Ammon's horn (tissue), 1 donor: ENCODE measurements around the gene OBSCN.

Source experiments
- DNase-seq: peaks from one replicate; pipeline ENCODE4 v3.0.0-alpha.2; 2016; ENCODE audit warnings: low spot score

Gene OBSCN

DNA sequence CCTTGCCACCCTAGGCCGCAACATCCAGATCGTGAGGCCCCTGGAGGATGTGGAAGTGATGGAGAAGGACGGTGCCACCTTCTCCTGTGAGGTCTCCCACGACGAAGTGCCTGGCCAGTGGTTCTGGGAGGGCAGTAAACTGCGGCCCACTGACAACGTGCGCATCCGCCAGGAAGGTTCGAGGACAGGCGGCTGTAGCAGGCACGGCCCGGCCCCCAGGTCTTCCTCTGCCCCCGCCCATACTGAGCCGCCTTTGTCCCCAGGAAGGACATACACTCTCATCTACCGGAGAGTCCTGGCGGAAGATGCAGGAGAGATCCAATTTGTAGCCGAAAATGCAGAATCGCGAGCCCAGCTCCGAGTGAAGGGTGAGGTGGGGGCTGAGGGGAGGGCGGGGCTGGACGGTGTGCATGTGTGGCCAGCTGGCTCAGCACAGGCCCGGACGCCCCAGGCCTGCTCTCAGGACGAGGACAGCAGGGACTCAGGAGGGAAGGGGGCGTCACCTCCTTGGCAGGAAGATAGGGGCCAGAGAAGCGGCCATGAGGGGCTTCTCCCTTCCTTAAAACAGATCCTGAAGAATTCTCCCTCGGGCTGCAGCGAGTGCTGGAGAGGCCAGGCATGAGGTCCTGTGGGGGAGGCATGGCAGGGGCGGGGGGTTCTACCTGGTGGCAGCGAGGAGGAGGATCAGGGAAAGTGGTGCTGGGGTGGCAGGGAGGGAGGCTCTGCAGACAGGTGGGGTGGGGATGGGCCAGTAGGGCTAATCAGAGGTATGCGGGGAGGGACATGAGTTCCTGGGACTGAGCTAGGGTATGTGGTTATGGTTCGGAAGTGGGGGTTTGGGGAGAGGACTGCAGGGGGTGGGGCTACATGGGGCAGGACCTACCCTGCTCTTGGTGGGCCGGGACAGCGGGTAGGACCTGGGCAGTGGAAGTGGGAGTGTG, 69.9 kb downstream of the OBSCN start:
- no peak for DNase-seq

DNA sequence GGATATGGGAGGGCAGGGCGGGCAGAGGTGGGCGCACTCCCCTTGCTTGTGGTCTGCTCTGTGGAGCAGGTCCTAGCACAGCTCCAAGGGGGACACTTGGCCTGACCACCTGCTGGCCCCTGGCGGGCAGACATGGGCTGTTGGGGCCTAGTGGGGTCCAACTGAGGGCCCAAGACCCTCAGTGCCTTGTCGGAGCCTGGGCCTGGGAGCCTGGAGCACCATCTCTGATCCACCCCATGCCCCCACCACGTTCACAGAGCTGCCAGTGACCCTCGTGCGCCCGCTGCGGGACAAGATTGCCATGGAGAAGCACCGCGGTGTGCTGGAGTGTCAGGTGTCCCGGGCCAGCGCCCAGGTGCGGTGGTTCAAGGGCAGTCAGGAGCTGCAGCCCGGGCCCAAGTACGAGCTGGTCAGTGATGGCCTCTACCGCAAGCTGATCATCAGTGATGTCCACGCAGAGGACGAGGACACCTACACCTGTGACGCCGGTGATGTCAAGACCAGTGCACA, 70.6 kb downstream of the OBSCN start:
- DNase-seq: no peak

DNA sequence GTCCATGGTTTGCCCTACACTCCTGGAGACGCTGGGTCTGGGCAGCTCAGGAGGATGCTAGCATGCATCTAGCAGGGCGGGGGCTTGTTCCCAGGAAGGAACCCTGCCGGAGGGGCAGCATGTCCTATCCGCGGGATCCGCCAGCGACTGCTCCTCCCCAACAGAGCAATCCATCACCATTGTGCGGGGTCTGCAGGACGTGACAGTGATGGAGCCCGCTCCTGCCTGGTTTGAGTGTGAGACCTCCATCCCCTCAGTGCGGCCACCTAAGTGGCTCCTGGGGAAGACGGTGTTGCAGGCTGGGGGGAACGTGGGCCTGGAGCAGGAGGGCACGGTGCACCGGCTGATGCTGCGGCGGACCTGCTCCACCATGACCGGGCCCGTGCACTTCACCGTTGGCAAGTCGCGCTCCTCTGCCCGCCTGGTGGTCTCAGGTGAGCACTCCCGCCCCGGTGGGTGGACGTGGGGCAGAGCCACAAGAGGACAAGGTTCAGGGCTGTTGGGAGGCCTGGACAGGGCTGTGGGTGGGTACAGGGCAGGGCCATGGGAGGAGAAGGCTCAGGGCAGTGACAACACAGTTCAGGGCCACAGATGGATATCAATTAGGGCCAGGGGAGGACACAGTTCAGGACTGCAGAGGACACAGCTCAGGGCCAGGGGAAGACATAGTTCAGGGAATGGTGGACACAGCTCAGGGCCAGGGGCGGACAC, 71.3 kb downstream of the OBSCN start:
- no peak for DNase-seq

DNA sequence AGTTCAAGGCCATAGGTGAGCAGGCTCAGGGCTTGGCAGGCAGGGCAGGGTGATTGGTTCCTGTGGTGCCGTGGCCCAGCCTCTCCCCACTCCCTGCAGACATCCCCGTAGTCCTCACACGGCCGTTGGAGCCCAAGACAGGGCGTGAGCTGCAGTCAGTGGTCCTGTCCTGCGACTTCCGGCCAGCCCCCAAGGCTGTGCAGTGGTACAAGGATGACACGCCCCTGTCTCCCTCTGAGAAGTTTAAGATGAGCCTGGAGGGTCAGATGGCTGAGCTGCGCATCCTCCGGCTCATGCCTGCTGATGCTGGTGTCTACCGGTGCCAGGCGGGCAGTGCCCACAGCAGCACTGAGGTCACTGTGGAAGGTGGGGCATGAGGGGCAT, 71.9 kb downstream of the OBSCN start:
- no peak for DNase-seq

DNA sequence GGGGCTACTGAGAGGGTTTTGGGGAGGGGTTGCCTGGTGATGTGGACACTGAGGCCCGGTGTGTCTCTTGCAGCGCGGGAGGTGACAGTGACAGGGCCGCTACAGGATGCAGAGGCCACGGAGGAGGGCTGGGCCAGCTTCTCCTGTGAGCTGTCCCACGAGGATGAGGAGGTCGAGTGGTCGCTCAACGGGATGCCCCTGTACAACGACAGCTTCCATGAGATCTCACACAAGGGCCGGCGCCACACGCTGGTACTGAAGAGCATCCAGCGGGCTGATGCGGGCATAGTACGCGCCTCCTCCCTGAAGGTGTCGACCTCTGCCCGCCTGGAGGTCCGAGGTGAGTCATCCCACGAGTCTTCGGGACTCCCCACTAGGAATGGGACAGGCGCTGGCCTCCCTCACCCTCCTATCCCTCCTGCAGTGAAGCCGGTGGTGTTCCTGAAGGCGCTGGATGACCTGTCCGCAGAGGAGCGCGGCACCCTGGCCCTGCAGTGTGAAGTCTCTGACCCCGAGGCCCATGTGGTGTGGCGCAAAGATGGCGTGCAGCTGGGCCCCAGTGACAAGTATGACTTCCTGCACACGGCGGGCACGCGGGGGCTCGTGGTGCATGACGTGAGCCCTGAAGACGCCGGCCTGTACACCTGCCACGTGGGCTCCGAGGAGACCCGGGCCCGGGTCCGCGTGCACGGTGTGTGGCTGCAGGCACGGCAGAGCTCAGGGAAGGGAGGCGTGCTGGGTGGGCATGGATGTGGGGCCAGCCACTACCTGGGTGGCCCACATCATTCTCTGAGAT, 72.5 kb downstream of the OBSCN start:
- no peak for DNase-seq

DNA sequence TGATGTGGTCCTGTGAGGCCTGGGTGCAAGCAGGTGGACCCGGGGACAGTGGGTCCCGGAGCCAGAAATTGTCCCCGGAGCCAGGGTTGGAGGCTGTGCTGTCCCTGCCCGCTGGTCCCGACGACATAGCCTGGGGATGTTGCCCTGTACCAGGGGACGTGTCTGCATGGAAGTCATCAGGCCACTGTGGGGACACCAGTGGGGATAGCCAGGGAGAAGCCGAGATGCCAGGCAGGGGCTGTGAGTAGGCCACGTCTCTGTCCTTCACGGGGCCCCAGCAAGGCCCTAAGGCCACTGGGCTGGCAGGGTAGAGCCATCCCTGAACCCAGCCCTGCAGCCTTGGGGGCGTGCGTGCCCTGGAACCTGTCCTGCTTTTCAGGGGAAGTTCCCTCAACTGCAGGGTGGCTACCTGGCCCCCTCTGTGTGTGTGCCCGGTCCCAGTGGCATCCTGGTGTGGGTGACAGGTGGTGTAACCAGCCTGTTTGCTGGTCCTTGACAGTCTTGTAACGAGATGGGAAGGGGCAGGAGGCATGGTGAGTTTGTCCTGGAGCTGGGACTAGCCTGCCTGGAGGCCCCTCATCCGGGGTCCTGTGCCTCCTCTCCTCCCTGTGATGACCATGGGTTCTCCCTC, 73.2 kb downstream of the OBSCN start:
- no peak for DNase-seq

DNA sequence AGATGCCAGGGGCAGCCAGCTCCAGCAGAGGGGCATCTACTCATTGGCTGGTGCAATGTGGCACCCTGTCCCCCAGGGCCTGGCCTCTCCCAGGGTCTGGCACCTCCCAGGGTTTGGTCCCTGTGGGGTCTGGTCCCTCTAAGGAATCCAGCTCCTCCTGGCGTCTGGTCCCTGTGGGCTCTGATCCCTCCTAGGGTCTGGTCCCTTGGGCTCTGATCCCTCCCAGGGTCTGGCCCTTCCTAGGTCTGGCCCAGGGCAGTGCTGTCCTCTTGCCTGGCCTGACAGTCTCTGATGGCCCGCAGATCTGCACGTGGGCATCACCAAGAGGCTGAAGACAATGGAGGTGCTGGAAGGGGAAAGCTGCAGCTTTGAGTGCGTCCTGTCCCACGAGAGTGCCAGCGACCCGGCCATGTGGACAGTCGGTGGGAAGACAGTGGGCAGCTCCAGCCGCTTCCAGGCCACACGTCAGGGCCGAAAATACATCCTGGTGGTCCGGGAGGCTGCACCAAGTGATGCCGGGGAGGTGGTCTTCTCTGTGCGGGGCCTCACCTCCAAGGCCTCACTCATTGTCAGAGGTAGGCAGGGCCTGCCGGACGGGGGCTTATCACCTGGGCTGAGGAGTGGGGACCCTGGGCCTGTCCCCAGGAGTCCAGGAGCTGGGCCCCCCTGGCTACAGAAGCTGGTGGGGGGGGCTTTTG, 73.9 kb downstream of the OBSCN start:
- no peak for DNase-seq

DNA sequence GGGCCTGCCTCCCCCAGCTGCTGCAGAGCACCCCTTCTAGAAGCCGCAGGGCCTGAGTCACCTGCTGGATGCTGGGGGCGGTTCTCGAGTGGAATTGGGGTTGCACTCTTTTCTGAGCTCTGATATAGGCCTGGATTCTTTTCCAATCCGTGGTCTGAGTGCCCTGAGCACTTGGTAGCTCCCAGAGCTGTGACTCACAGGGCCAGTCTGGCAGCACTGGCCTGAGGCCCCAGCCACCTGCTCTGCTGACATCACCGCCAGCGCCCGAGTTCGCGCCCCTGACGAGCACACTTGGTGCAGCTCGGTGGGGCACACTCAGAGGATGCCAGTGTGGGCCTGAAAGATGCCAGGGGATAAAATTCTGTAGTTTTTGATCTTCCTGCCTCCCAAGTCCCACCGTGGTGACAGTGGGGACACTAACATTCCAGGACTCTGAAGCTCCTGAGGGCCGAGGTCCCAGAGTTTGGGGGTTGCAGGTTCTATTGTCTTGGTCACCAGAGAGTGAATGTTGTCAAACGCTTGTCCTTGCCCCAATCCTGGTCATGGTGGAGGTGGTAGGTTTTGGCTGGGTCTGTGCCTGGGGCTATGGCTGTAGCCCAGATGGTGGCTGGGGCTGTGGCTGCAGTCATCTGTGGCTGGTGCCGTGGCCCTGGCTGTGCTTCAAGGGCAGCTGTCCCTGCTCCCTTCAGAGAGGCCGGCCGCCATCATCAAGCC, 74.6 kb downstream of the OBSCN start:
- no peak for DNase-seq

DNA sequence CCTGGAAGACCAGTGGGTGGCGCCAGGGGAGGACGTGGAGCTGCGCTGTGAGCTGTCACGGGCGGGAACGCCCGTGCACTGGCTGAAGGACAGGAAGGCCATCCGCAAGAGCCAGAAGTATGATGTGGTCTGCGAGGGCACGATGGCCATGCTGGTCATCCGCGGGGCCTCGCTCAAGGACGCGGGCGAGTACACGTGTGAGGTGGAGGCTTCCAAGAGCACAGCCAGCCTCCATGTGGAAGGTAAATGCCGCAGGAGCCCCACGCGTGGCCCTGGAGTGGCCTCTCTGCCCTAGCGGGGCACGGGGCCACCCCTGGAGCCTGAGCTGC, 75.2 kb downstream of the OBSCN start:
- DNase-seq: no peak

DNA sequence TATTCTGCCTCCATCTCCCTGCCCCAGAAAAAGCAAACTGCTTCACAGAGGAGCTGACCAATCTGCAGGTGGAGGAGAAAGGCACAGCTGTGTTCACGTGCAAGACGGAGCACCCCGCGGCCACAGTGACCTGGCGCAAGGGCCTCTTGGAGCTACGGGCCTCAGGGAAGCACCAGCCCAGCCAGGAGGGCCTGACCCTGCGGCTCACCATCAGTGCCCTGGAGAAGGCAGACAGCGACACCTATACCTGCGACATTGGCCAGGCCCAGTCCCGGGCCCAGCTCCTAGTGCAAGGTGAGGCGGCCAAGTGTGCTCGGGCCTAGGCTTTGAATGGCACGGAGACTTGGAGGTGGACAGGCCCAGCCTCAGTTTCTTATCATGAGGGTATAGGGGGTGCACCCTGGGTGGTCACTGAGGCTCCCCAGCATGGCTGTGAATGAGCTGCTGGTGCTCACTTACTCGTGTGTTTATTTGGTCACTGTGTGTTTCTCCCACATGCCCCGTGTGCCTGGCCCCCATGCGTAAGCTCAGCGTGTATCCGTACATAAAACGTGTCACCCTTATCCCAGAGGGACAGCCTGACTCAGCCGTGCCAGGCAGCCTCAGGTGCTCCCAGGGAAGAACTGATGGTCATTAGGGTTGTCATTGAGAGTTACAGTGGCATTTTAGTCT, 75.8 kb downstream of the OBSCN start:
- no peak for DNase-seq

DNA sequence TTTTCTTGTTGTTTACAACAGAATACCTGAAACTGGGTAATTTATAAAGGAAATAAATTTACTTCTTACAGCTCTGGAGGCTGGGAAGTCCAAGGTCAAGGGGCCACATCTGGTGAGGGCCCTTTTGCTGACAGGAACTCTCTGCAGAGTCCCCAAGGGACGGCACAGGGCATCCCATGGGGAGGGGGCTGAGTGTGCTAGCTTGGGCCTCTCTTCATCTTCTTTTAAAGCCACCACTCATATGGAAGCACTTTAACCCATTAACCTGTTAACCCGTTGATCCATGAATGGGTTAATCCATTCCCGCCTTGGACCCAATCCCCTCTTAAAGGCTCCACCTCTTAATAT, 76.3 kb downstream of the OBSCN start:
- no peak for DNase-seq

DNA sequence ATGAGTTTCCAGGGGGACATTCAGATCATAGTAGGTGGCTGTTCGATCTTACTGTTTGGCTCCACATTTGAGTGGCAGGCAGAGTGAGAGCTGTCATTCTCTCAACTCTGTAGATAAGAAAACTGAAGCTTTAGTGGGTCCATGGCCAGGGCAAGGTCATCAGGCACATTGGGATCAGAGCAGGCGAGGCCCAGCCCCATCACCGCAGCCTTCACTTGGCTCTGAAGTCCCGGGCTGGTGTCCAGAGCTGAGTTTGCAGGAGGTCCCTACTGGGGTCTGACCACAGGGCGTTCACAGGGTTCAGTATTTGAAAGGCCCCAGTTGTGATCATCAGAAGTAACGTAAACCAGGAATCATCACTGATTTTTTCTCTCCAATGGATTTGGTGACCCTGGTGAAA, 76.7 kb downstream of the OBSCN start:
- no peak for DNase-seq

DNA sequence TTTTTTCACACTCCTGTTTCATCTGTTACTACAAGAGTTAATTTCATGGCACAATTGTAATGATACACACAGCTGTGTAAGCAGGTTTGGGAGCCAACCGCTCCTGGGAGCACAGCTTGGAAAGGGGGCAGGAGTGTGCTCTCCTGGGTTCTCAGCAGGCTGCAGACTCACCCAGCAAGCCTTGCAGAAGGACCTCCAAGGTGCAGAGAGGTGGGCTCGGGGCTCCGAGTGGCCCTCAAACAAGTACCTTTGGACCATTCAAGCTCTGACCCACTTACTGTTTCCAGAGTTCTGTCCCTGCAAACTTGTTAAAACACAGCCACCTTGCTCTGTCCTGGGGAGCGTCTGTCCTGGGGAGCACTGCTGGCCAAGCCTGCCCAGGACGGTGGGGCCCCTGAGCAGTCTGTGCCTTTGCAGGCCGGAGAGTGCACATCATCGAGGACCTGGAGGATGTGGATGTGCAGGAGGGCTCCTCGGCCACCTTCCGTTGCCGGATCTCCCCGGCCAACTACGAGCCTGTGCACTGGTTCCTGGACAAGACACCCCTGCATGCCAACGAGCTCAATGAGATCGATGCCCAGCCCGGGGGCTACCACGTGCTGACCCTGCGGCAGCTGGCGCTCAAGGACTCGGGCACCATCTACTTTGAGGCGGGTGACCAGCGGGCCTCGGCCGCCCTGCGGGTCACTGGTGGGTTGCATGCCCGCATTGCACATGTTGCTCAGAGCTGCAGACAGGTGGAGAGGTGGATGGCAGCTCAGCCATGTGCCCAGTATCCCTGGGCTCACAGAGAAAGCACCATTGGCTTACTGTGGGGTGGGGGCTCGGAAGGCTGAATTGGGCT, 78.0 kb downstream of the OBSCN start:
- DNase-seq: no peak

DNA sequence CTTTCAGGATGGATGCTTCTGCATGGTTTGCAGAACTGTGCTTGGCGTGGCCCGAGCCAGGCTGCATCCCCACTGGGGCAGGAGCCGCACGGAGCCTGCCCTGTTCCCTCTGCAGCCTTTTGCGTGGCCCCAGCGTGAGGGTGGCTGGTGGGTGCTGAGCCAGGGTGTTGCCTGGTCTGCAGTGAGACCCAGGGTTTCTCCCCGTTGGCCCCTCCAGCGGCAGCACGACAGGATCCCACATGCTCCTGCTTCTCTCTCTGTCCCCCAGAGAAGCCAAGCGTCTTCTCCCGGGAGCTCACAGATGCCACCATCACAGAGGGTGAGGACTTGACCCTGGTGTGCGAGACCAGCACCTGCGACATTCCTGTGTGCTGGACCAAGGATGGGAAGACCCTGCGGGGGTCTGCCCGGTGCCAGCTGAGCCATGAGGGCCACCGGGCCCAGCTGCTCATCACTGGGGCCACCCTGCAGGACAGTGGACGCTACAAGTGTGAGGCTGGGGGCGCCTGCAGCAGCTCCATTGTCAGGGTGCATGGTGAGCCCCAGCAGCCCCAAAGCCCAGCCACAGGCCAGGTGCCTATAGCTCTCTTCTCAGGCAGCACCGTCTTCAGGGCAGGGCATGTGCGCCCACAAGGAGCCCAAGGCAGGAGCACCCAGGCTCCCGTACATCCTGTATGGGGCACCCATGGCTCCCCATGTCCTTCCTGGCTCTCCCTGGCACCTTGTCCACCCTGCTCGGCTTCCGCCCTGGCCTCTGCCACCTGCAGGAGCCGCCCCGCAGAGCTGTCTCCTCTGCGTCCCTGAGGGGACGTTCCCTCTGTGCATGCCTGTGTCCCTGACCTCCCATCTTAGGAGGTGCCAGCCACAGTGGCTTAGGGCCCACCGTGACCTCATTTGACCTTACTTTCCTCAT, 78.9 kb downstream of the OBSCN start:
- DNase-seq: no peak

DNA sequence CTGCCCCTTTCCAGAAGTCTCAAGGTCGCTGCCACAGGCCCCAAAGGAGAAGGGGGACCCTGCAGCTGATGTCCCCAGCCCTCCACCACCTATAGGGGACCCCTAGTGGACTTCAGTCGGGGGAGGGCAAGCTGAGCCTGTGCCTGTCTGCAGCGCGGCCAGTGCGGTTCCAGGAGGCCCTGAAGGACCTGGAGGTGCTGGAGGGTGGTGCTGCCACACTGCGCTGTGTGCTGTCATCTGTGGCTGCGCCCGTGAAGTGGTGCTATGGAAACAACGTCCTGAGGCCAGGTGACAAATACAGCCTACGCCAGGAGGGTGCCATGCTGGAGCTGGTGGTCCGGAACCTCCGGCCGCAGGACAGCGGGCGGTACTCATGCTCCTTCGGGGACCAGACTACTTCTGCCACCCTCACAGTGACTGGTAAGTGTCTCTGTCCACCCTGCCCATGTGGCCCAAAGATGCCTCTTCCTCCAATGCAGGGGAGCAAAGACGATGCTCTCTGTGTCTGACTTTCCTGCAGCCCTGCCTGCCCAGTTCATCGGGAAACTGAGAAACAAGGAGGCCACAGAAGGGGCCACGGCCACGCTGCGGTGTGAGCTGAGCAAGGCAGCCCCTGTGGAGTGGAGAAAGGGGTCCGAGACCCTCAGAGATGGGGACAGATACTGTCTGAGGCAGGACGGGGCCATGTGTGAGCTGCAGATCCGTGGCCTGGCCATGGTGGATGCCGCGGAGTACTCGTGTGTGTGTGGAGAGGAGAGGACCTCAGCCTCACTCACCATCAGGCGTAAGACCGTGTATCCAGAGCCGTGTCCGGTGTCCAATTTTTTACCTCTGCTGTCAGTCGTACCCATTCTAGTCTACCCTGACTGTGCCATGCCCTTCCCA, 79.9 kb downstream of the OBSCN start:
- DNase-seq: no peak

DNA sequence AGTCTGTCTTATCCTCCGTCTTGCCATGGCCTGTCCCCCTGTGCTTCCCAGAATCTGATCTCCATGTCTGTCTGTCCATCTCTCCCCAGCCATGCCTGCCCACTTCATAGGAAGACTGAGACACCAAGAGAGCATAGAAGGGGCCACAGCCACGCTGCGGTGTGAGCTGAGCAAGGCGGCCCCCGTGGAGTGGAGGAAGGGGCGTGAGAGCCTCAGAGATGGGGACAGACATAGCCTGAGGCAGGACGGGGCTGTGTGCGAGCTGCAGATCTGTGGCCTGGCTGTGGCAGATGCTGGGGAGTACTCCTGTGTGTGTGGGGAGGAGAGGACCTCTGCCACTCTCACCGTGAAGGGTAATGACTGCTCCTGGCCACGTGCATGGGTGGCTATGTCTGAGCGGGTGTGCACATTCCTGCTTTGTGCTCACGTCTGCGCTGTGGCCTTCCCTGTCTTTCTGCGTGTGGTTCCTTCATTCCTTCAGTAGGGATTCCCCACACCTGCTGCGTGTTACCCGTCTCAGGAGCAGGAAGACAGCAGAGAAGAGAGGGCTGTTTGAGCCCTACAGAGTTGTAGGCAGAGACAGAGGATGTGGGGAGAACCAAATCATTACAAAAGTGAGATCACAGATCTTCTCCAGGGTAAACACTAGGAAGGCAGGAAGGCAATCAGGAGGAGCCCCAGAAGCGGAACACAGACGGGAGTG, 80.8 kb downstream of the OBSCN start:
- no peak for DNase-seq
